HCT116 (cell line): Measurements from ENCODE around the gene TPO. TPM values are rescaled to one million over a fixed set of nuclear protein-coding genes. Genes with fewer than 3 reads are reported as not detected.

Experiments
- ATAC-seq: fragments of 200-7000 bp; cut with Tn5 transposase; 2 replicates; pipeline ENCODE4 v1.9.1; 2020; ENCODE audit warnings: mild to moderate bottlenecking, moderate library complexity
- BruUV-seq: library from RNA; stranded (reverse); fragments of 400-500 nt; replicated peaks from 2 replicates; lab custom pipeline; 2021; lab: Mats Ljungman, UMichigan
- CTCF ChIA-PET: fragments of 300-600 bp; sonication (Branson Sonifier 250); formaldehyde crosslinking; loops from one replicate; lab custom pipeline; 2021; ENCODE audit warnings: antibody characterized with exemption; lab: Charles Lee
- POLR2A ChIA-PET: fragments of 300-600, 350-600 bp; sonication (Branson Sonifier 250); formaldehyde crosslinking; loops from one replicate; lab custom pipeline; 2021; ENCODE audit warnings: antibody characterized with exemption; lab: Charles Lee
- RAD21 ChIA-PET, 2 experiments: fragments of 300-600 bp; sonication (Branson Sonifier 250); formaldehyde crosslinking; loops; one replicate each; lab custom pipeline; 2023; ENCODE audit warnings: low total read pairs in 2 of 2; ENCODE audit not compliant: uncharacterized antibody in 2 of 2, unreplicated experiment in 2 of 2, low non-redundant PET in 1 of 2; lab: Charles Lee
- DNase-seq: peaks from one replicate; pipeline ENCODE4 v3.0.0-alpha.2; 2010; ENCODE audit warnings: low read depth, low spot score
- H2AFZ ChIP-seq: fragments of 200-600 bp; shearing (Covaris generic), sonication (generic); 2 replicates; pipeline ENCODE4 v1.6.1; 2017; ENCODE audit warnings: low read depth, mixed run types, mixed read lengths, antibody characterized with exemption, low read length; ENCODE audit not compliant: poor library complexity, severe bottlenecking
- H3K27ac ChIP-seq: 2 replicates; pipeline ENCODE4 v1.5.1; 2012; ENCODE audit warnings: low read depth, low read length
- H3K27me3 ChIP-seq: fragments of 200-600 bp; sonication (generic); 2 replicates; pipeline ENCODE4 v1.6.1; 2016; ENCODE audit warnings: mixed run types, low read length, mixed read lengths; ENCODE audit not compliant: insufficient read depth
- H3K36me3 ChIP-seq, 2 experiments: fragments of 200-500 bp in 1 of 2; fragments of 200-600 bp in 1 of 2; sonication (Bioruptor generic) in 1 of 2; sonication (generic) in 1 of 2; 2 replicates each; pipeline versions ENCODE4 v1.5.1 to v1.6.1; 2014 to 2016; ENCODE audit warnings: low read length in 2 of 2, inconsistent platforms in 1 of 2, mixed read lengths in 1 of 2, mixed run types in 1 of 2; ENCODE audit not compliant: insufficient read depth in 2 of 2, control insufficient read depth in 1 of 2
- H3K4me1 ChIP-seq, 2 experiments: fragments of 200-600 bp in 1 of 2; sonication (generic) in 1 of 2; 2 replicates each; pipeline versions ENCODE4 v1.5.1 to v1.6.1; 2012 to 2017; ENCODE audit warnings: low read length in 2 of 2, inconsistent platforms in 1 of 2, mild to moderate bottlenecking in 1 of 2, mixed read lengths in 1 of 2, mixed run types in 1 of 2, moderate library complexity in 1 of 2; ENCODE audit not compliant: insufficient read depth in 2 of 2, control insufficient read depth in 1 of 2
- H3K4me2 ChIP-seq: fragments of 200-600 bp; sonication (generic); 2 replicates; pipeline ENCODE4 v1.6.1; 2017; ENCODE audit warnings: mixed run types, low read length, mixed read lengths
- H3K4me3 ChIP-seq, 2 experiments: fragments of 200-600 bp in 1 of 2; sonication (generic) in 1 of 2; replicated peaks in 1 of 2; 2 replicates each; pipeline ENCODE4 v1.5.1; 2011 to 2016; ENCODE audit warnings: low read length in 2 of 2, control low read depth in 1 of 2, low read depth in 1 of 2, mild to moderate bottlenecking in 1 of 2, mixed read lengths in 1 of 2, mixed run types in 1 of 2
- H3K79me2 ChIP-seq: fragments of 200-600 bp; sonication (generic); 2 replicates; pipeline ENCODE4 v1.6.1; 2017; ENCODE audit warnings: mild to moderate bottlenecking, mixed run types, low read length, moderate library complexity, mixed read lengths; ENCODE audit not compliant: insufficient read depth
- H3K9ac ChIP-seq: fragments of 200-600 bp; sonication (generic); 2 replicates; pipeline ENCODE4 v1.6.1; 2016; ENCODE audit warnings: low read length, mixed read lengths
- H3K9me2 ChIP-seq: fragments of 200-600 bp; sonication (generic), shearing (Covaris generic); 2 replicates; pipeline ENCODE4 v1.6.1; 2017; ENCODE audit warnings: mixed run types, mild to moderate bottlenecking, moderate library complexity; ENCODE audit not compliant: insufficient read depth
- H3K9me3 ChIP-seq, 2 experiments: fragments of 200-500 bp in 1 of 2; fragments of 200-600 bp in 1 of 2; sonication (Bioruptor generic) in 1 of 2; sonication (generic) in 1 of 2; 2 replicates each; pipeline ENCODE4 v1.6.1; 2014 to 2017; ENCODE audit warnings: low read length in 2 of 2, mixed read lengths in 2 of 2, inconsistent platforms in 1 of 2, low read depth in 1 of 2, mild to moderate bottlenecking in 1 of 2, mixed run types in 1 of 2, moderate library complexity in 1 of 2; ENCODE audit not compliant: control insufficient read depth in 1 of 2, insufficient read depth in 1 of 2
- H4K20me1 ChIP-seq: fragments of 200-600 bp; sonication (generic), shearing (Covaris generic); 2 replicates; pipeline ENCODE4 v1.6.1; 2017; ENCODE audit warnings: mixed run types, mild to moderate bottlenecking, moderate library complexity; ENCODE audit not compliant: insufficient read depth
- CBX3 ChIP-seq: IDR thresholded peaks from 2 replicates; pipeline ENCODE4 v1.6.1; 2012; ENCODE audit warnings: low read depth
- CEBPB ChIP-seq: IDR thresholded peaks from 2 replicates; pipeline ENCODE4 v1.6.1; 2012; ENCODE audit warnings: low read depth
- EGR1 ChIP-seq: IDR thresholded peaks from 2 replicates; pipeline ENCODE4 v1.6.1; 2012; ENCODE audit warnings: low read depth
- EZH2 ChIP-seq: fragments of 200-600 bp; sonication (generic); IDR thresholded peaks from 2 replicates; pipeline ENCODE4 v1.6.1; 2017; ENCODE audit warnings: antibody characterized with exemption, mixed run types
- JUND ChIP-seq: IDR thresholded peaks from 2 replicates; pipeline ENCODE4 v1.6.1; 2012
- RAD21 ChIP-seq: IDR thresholded peaks from 2 replicates; pipeline ENCODE4 v1.6.1; 2012; ENCODE audit warnings: low read depth, mild to moderate bottlenecking
- SIN3A ChIP-seq: IDR thresholded peaks from 2 replicates; pipeline ENCODE4 v1.6.1; 2012; ENCODE audit warnings: low read depth
- intact Hi-C: fragments of 100-400 bp; cut with micrococcal nuclease; formaldehyde crosslinking; loops from 2 replicates; pipeline ENCODE4 v1.10.0; 2022
- total RNA-seq: library from RNA; stranded (reverse); gene quantifications from one replicate; pipeline ENCODE4 v1.2.1, GENCODE V29; 2021; ENCODE audit not compliant: unreplicated experiment
- TF ChIP-seq, protein P1 (sequence below): IDR thresholded peaks from 2 replicates; pipeline ENCODE4 v1.6.1; 2011; ENCODE audit warnings: mild to moderate bottlenecking, low read length, moderate library complexity; ENCODE audit not compliant: insufficient replicate concordance; ENCODE audit errors: extremely low read depth
- TF ChIP-seq, protein P2 (sequence below), 3 experiments: fragments of 200-600 bp in 1 of 3; sonication (generic) in 1 of 3; IDR thresholded peaks in 2 of 3; conservative IDR thresholded peaks in 1 of 3; 2 replicates each; pipeline ENCODE4 v1.5.1; 2012 to 2017; ENCODE audit warnings: low read depth in 2 of 3, low read length in 2 of 3, antibody characterized with exemption in 1 of 3, borderline replicate concordance in 1 of 3, control low read depth in 1 of 3, mild to moderate bottlenecking in 1 of 3, mixed read lengths in 1 of 3, mixed run types in 1 of 3, moderate library complexity in 1 of 3; ENCODE audit not compliant: insufficient read depth in 1 of 3

Gene TPO
- total RNA-seq, 1 experiment from 2014 or later: not detected

DNA sequence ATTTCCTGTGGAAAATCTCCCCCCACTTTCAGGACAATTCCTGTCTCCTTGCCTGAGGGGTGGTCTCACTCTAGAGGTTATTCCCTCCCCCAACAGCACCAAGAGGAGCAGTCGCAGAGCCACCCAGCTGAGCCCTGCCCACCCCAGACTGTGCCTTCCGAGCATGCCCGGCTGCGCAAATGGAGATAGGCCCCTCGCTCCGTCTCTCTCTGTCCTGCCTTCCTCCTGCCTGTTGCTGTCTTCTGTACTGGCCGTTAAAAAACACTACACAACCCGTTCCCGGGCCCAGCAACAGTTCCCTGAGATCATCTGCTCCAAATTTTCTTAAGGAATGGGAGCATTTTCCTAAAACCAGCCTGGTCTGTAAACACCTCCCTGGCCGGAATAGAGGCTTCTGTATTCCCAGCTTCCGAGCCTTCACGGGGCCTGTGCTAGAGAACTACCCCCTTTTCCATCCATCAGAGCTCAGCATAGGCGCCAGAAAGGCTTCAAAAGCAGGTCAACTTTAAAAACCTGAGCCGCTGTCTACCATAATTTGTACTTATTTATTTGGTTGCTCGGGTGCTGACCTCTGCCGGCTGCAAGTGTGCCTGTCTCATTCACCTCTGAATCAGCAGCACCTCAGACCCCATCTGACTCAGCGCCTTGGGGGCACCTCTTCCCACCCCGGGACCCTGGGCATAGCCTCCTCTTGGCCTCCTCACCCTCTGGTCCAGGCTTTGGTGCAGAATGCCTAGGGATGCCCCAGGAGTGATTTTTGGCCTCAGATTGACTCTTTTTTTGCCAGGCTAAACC lies 171.6 kb downstream of the TPO start:
- no peak overlapping the region for H3K27ac ChIP-seq

DNA sequence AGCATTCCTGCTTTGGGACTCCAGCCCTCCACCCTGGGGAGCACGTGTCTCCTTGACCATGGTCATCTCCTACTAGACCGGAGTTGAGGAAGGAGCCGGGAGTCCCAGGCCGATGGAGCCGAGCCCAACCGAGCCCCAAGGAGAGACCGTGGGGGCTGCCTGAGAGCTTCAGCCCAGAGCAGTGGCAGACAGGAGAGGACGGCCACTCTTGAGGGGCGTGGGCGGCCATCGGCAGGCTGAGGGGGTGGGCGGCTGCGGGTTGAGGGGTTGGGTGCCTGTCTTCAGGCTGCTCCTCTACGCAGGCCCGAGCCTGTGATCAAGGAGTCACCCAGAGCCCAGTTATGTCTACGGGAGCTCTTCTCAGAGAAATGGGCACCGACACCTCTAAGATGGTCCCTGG lies 172.4 kb downstream of the TPO start:
- BruUV-seq: no TSS peak
- RAD21 ChIA-PET: no interaction called here
- Histone ChIP-seq H4K20me1 (no peaks in the 10 kb centered on the region), H3K4me2 (no peak overlapping the region), H3K79me2 (no peaks in the 10 kb centered on the region), H3K9ac (no peak overlapping the region), H3K27ac (no peak overlapping the region), H3K36me3 (no peaks in the 10 kb centered on the region), H2AFZ (no peak overlapping the region), H3K9me3 (no peaks in the 10 kb centered on the region), H3K27me3 (peaks cover 45% of the 10 kb centered on the region), H3K4me1 (no peaks in the 10 kb centered on the region), H3K9me2 (no peaks in the 10 kb centered on the region), H3K4me3 (no peak overlapping the region)
- TF ChIP-seq JUND: no peak
- no peak for TF ChIP-seq CBX3
- TF ChIP-seq, protein P1, sequence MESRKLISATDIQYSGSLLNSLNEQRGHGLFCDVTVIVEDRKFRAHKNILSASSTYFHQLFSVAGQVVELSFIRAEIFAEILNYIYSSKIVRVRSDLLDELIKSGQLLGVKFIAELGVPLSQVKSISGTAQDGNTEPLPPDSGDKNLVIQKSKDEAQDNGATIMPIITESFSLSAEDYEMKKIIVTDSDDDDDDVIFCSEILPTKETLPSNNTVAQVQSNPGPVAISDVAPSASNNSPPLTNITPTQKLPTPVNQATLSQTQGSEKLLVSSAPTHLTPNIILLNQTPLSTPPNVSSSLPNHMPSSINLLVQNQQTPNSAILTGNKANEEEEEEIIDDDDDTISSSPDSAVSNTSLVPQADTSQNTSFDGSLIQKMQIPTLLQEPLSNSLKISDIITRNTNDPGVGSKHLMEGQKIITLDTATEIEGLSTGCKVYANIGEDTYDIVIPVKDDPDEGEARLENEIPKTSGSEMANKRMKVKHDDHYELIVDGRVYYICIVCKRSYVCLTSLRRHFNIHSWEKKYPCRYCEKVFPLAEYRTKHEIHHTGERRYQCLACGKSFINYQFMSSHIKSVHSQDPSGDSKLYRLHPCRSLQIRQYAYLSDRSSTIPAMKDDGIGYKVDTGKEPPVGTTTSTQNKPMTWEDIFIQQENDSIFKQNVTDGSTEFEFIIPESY: no peak
- CTCF ChIA-PET: no interaction called here
- POLR2A ChIA-PET: no interaction called here
- no peak for ATAC-seq
- DNase-seq: no peak
- intact Hi-C loops: no loop called here

More for the DNA sequence above, 171.6 kb downstream of the TPO start:
- no TSS peak for BruUV-seq
- DNase-seq: no peak
- no peak overlapping the region for H2AFZ ChIP-seq
- ChIA-PET CTCF (no interaction called here), POLR2A (no interaction called here), RAD21 (no interaction called here)
- H3K27me3 ChIP-seq: peaks cover 44% of the 10 kb centered on the region
- no peak overlapping the region for H3K4me2 ChIP-seq
- H4K20me1 ChIP-seq: no peaks in the 10 kb centered on the region
- no peaks in the 10 kb centered on the region for H3K4me1 ChIP-seq
- TF ChIP-seq EZH2 (no peak), EGR1 (no peak), RAD21 (peak; percentile 31; the same call in 1 of the 2 replicates), CEBPB (no peak), SIN3A (no peak)
- TF ChIP-seq, protein P2, sequence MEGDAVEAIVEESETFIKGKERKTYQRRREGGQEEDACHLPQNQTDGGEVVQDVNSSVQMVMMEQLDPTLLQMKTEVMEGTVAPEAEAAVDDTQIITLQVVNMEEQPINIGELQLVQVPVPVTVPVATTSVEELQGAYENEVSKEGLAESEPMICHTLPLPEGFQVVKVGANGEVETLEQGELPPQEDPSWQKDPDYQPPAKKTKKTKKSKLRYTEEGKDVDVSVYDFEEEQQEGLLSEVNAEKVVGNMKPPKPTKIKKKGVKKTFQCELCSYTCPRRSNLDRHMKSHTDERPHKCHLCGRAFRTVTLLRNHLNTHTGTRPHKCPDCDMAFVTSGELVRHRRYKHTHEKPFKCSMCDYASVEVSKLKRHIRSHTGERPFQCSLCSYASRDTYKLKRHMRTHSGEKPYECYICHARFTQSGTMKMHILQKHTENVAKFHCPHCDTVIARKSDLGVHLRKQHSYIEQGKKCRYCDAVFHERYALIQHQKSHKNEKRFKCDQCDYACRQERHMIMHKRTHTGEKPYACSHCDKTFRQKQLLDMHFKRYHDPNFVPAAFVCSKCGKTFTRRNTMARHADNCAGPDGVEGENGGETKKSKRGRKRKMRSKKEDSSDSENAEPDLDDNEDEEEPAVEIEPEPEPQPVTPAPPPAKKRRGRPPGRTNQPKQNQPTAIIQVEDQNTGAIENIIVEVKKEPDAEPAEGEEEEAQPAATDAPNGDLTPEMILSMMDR (IDR thresholded peaks at IDR 0.05 in 2 of 3, conservative IDR thresholded peaks at IDR 0.05 in 1 of 3; ENCODE audit: borderline replicate concordance in 1 of 3, insufficient read depth in 1 of 3, low read depth in 2 of 3, low read length in 2 of 3): peak; percentile 14 to 47 (median 45); a peak in 2 of 6 replicates
- no peak overlapping the region for H3K9ac ChIP-seq
- H3K79me2 ChIP-seq: no peaks in the 10 kb centered on the region
- H3K9me2 ChIP-seq: no peaks in the 10 kb centered on the region
- intact Hi-C loops: no loop called here
- ATAC-seq: peak; percentile 71
- H3K36me3 ChIP-seq: no peaks in the 10 kb centered on the region
- H3K4me3 ChIP-seq: no peak overlapping the region
- H3K9me3 ChIP-seq: no peaks in the 10 kb centered on the region
